SK-N-SH treated with all-trans-retinoic acid at 6 μM for 48 hours (cell line): ENCODE results near the gene PSMA3.
"Not testable (repeated sequence)": the region's sequence is repeated elsewhere in the genome, so short reads cannot be mapped to it uniquely, and the experiment has no call there.

Experiments
- ATAC-seq: fragments of 200-7000 bp; cut with Tn5 transposase; 3 replicates; pipeline ENCODE4 v1.9.1; 2020; ENCODE audit warnings: mild to moderate bottlenecking, moderate library complexity
- ARNTL ChIP-seq: fragments of 450-650 bp; formaldehyde crosslinking; IDR thresholded peaks from 2 replicates; pipeline ENCODE4 v1.5.0; 2020; ENCODE audit warnings: low read depth, mild to moderate bottlenecking, moderate library complexity, borderline replicate concordance
- BACH2 ChIP-seq: fragments of 250-450 bp; sonication (Bioruptor Pico); IDR thresholded peaks from 2 replicates; pipeline ENCODE4 v1.9.0; 2021; ENCODE audit warnings: mild to moderate bottlenecking, borderline replicate concordance
- CREB5 ChIP-seq: fragments of 250-450 bp; sonication (Bioruptor Pico); IDR thresholded peaks from 2 replicates; pipeline ENCODE4 v1.5.1; 2020; ENCODE audit warnings: low read depth, mild to moderate bottlenecking, moderate library complexity
- CSDC2 ChIP-seq: fragments of 250-450 bp; sonication (Bioruptor Pico); IDR thresholded peaks from 2 replicates; pipeline ENCODE4 v1.5.0; 2020; ENCODE audit warnings: mild to moderate bottlenecking, moderate library complexity
- CSRNP3 ChIP-seq: fragments of 250-450 bp; sonication (Bioruptor Pico); IDR thresholded peaks from 2 replicates; pipeline ENCODE4 v1.5.1; 2021; ENCODE audit warnings: mild to moderate bottlenecking, moderate library complexity
- ESRRG ChIP-seq: fragments of 250-450 bp; sonication (Bioruptor Pico); IDR thresholded peaks from 2 replicates; pipeline ENCODE4 v1.6.1; 2021; ENCODE audit warnings: mild to moderate bottlenecking
- GLIS3 ChIP-seq: fragments of 250-450 bp; sonication (Bioruptor Pico); IDR thresholded peaks from 2 replicates; pipeline ENCODE4 v1.5.0; 2020; ENCODE audit warnings: mild to moderate bottlenecking, moderate library complexity
- ISL1 ChIP-seq: fragments of 250-450 bp; sonication (Bioruptor Pico); IDR thresholded peaks from 2 replicates; pipeline ENCODE4 v2.1.2; 2022; ENCODE audit warnings: mild to moderate bottlenecking, moderate library complexity
- OSR1 ChIP-seq: fragments of 250-450 bp; sonication (Bioruptor Pico); IDR thresholded peaks from 2 replicates; pipeline ENCODE4 v1.8.0; 2022; ENCODE audit warnings: moderate library complexity, mild to moderate bottlenecking, inconsistent platforms
- PATZ1 ChIP-seq: fragments of 250-450 bp; sonication (Bioruptor Pico); IDR thresholded peaks from 2 replicates; pipeline ENCODE4 v1.8.0; 2020; ENCODE audit warnings: mild to moderate bottlenecking, moderate library complexity, borderline replicate concordance
- POU6F1 ChIP-seq: fragments of 250-450 bp; sonication (Bioruptor Pico); IDR thresholded peaks from 2 replicates; pipeline ENCODE4 v1.8.0; 2021; ENCODE audit warnings: low read depth, mild to moderate bottlenecking, moderate library complexity, borderline replicate concordance
- PPARA ChIP-seq: fragments of 250-450 bp; sonication (Bioruptor Pico); IDR thresholded peaks from 2 replicates; pipeline ENCODE4 v1.5.0; 2020; ENCODE audit warnings: mild to moderate bottlenecking, borderline replicate concordance
- RARB ChIP-seq: fragments of 250-450 bp; sonication (Bioruptor Pico); IDR thresholded peaks from 2 replicates; pipeline ENCODE4 v1.8.0; 2021; ENCODE audit warnings: mild to moderate bottlenecking, moderate library complexity
- SNAI2 ChIP-seq: fragments of 250-450 bp; sonication (Bioruptor Pico); IDR thresholded peaks from 2 replicates; pipeline ENCODE4 v1.5.0; 2020; ENCODE audit warnings: mild to moderate bottlenecking, moderate library complexity
- TCF4 ChIP-seq: fragments of 250-450 bp; sonication (Bioruptor Pico); IDR thresholded peaks from 2 replicates; pipeline ENCODE4 v1.8.0; 2021; ENCODE audit warnings: mild to moderate bottlenecking, moderate library complexity, borderline replicate concordance
- TOX ChIP-seq: fragments of 250-450 bp; sonication (Bioruptor Pico); IDR thresholded peaks from 2 replicates; pipeline ENCODE4 v1.8.0; 2021; ENCODE audit warnings: mild to moderate bottlenecking, moderate library complexity, borderline replicate concordance
- TSHZ2 ChIP-seq: fragments of 250-450 bp; sonication (Bioruptor Pico); IDR thresholded peaks from 2 replicates; pipeline ENCODE4 v1.5.0; 2020; ENCODE audit warnings: mild to moderate bottlenecking, moderate library complexity
- ZC3H10 ChIP-seq: fragments of 250-450 bp; sonication (Bioruptor Pico); IDR thresholded peaks from 2 replicates; pipeline ENCODE4 v1.5.1; 2021; ENCODE audit warnings: mild to moderate bottlenecking, moderate library complexity
- ZFP3 ChIP-seq: fragments of 250-450 bp; sonication (Bioruptor Pico); IDR thresholded peaks from 2 replicates; pipeline ENCODE4 v1.5.0; 2020; ENCODE audit warnings: mild to moderate bottlenecking, moderate library complexity
- ZFP30 ChIP-seq: fragments of 450-650 bp; formaldehyde crosslinking; IDR thresholded peaks from 2 replicates; pipeline ENCODE4 v1.5.0; 2022; ENCODE audit warnings: mild to moderate bottlenecking, moderate library complexity
- ZNF70 ChIP-seq: fragments of 450-650 bp; formaldehyde crosslinking; IDR thresholded peaks from 2 replicates; pipeline ENCODE4 v1.5.0; 2020; ENCODE audit warnings: mild to moderate bottlenecking, moderate library complexity
- ZNF8 ChIP-seq: fragments of 450-650 bp; formaldehyde crosslinking; IDR thresholded peaks from 2 replicates; pipeline ENCODE4 v1.5.0; 2020; ENCODE audit warnings: mild to moderate bottlenecking, moderate library complexity

Gene PSMA3

GRCh38 chr14:58245562-58245961 is 919 bp downstream of the PSMA3 start:
- no peak for ATAC-seq
- no peak for TF ChIP-seq ZNF8 (CRISPR knock-in tag)
- no peak for TF ChIP-seq RARB
- no peak for TF ChIP-seq PPARA (CRISPR knock-in tag)
- no peak for TF ChIP-seq POU6F1 (CRISPR knock-in tag)
- TF ChIP-seq ISL1, result no peak
- TF ChIP-seq ARNTL (CRISPR knock-in tag), result no peak
- no peak for TF ChIP-seq ESRRG (CRISPR knock-in tag)
- no peak for TF ChIP-seq GLIS3 (CRISPR knock-in tag)
- no peak for TF ChIP-seq PATZ1 (CRISPR knock-in tag)
- no peak for TF ChIP-seq CREB5
- no peak for TF ChIP-seq TCF4 (CRISPR knock-in tag)
- no peak for TF ChIP-seq TOX (CRISPR knock-in tag)
- TF ChIP-seq ZNF70, result no peak
- no peak for TF ChIP-seq SNAI2 (CRISPR knock-in tag)
- no peak for TF ChIP-seq TSHZ2 (CRISPR knock-in tag)
- TF ChIP-seq BACH2 (CRISPR knock-in tag), result no peak
- TF ChIP-seq ZC3H10 (CRISPR knock-in tag), result no peak
- no peak for TF ChIP-seq ZFP30
- no peak for TF ChIP-seq ZFP3 (CRISPR knock-in tag)

- ATAC-seq, result no peak
- TF ChIP-seq TOX (CRISPR knock-in tag) (no peak), CREB5 (no peak), CSDC2 (CRISPR knock-in tag) (no peak)
Measured at GRCh38 chr14:58249611-58250010, 5.0 kb downstream of the PSMA3 start.

- peak; percentile 59 for ATAC-seq
- TF ChIP-seq CSRNP3 (CRISPR knock-in tag) (no peak), TSHZ2 (CRISPR knock-in tag) (no peak), GLIS3 (CRISPR knock-in tag) (no peak), ESRRG (CRISPR knock-in tag) (no peak), ARNTL (CRISPR knock-in tag) (no peak), ZFP3 (CRISPR knock-in tag) (no peak), ZFP30 (no peak), OSR1 (CRISPR knock-in tag) (no peak), CSDC2 (CRISPR knock-in tag) (no peak), CREB5 (no peak), ZC3H10 (CRISPR knock-in tag) (no peak), ISL1 (no peak)
Measured at GRCh38 chr14:58258156-58258555, 13.5 kb downstream of the PSMA3 start.

- ATAC-seq, result not testable (repeated sequence)
Measured at GRCh38 chr14:58262005-58262404, 17.4 kb downstream of the PSMA3 start.
